Measurements from ENCODE around the gene SEMA4A.

Gene SEMA4A

DNA sequence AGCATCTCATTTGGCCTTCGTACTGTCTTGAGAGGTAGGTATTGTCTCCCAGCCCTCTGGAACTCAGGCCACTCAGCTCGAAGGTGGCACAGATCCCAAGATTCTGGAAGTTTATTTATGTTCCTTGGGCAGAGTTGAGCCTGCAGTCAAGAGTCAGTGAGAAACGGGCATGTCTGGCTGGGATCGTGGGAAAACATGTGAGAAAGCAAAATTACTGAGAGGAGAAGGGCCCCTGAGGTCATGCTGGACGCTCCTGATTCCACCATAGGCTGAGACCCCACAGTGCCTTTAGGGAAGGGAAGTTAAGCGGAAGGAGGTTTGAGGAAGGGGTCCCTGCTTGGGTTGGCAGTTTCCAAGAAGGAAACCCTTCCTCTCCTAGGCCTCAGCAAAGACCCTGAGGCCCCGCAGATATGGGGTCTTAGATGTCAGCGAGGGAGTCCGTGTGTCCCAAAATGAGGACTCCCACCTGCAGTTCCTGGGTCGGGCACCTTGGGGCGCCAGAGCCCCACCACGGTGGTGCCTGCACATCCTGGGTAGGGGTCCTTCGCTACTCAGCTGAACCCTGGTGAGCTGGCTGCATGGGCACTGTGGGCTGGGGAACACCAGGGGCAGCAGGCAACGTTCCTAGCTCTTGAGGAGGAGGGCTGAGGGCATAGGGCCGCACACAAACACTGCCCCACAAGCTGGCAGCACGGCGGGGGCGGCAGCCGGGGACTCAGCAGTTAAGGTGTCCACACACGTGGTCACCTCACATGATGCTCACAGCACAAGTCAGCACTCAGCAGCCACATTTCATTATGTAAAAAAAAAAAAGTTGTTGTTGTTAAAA, 12.3 kb upstream of the SEMA4A start:
- TF ChIP-seq, protein P1, sequence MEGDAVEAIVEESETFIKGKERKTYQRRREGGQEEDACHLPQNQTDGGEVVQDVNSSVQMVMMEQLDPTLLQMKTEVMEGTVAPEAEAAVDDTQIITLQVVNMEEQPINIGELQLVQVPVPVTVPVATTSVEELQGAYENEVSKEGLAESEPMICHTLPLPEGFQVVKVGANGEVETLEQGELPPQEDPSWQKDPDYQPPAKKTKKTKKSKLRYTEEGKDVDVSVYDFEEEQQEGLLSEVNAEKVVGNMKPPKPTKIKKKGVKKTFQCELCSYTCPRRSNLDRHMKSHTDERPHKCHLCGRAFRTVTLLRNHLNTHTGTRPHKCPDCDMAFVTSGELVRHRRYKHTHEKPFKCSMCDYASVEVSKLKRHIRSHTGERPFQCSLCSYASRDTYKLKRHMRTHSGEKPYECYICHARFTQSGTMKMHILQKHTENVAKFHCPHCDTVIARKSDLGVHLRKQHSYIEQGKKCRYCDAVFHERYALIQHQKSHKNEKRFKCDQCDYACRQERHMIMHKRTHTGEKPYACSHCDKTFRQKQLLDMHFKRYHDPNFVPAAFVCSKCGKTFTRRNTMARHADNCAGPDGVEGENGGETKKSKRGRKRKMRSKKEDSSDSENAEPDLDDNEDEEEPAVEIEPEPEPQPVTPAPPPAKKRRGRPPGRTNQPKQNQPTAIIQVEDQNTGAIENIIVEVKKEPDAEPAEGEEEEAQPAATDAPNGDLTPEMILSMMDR (IDR thresholded peaks at IDR 0.05; ENCODE audit: control insufficient read depth, insufficient read depth, low read depth, low read length, missing control alignments), result peak; percentile 55
- no peak for DNase-seq (ENCODE audit: low read depth)
- no peak overlapping the region for H3K4me3 ChIP-seq (ENCODE audit: control insufficient read depth, low read depth, low read length)

DNA sequence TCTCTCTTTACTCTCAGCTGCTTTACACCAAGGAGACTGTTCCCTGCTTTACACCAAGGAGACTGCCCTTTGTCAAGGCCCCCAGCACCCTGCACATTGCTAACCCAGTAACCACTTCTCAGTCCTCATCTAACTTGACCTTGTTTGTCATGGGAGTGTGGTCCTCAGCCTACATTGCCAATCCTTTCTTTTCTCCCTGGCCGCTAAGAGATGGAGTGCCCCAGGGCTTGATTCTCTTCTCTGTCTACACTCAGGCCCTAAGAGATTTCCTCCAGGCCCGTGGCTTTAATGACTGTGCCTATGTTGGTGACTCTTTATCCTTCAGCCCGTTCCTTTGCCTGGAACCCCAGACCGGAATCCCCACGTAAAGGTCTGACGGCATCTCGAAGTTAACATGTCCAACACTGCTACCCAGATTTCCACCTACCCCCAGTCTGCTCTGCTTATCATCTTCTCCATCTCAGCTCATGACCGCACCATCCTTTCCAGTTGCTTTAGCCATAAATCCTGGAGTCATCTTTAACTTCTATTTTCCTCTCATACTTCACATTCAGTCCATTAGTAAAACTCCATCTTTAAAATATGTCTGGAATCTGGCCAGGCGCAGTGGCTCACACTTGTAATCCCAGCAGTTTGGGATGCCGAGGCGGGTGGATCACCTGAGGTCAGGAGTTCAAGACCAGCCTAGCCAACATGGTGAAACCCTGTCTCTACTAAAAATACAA, 9.5 kb upstream of the SEMA4A start:
- TF ChIP-seq, protein P1 (IDR thresholded peaks at IDR 0.05; ENCODE audit: control insufficient read depth, insufficient read depth, low read depth, low read length, missing control alignments), result no peak
- no peak for DNase-seq (ENCODE audit: low read depth)
- H3K4me3 ChIP-seq (ENCODE audit: control insufficient read depth, low read depth, low read length), result no peak overlapping the region

- TF ChIP-seq, protein P1 (IDR thresholded peaks at IDR 0.05; ENCODE audit: control insufficient read depth, insufficient read depth, low read depth, low read length, missing control alignments), result no peak
- no peak for DNase-seq (ENCODE audit: low read depth)
- H3K4me3 ChIP-seq (ENCODE audit: control insufficient read depth, low read depth, low read length), result no peak overlapping the region
Measured at GRCh38 chr1:156144742-156145141, 8.6 kb upstream of the SEMA4A start.

DNA sequence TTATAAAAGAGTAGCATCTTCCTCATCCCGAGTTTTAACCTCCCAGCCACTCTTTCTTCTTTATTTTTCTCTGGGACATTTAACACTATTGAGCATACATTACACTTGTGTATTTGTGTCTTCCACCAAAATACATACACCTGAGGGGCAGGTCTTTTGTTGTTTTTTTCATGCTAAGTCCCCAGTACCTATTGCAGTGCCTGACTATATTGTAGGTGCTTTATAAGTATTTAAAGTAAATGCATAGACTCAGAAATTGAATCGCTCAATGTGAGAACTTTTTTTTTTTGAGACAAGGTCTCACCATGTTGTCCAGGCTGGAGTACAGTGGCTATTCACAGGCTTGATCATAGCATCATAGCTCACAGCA, 7.8 kb upstream of the SEMA4A start:
- TF ChIP-seq, protein P1 (IDR thresholded peaks at IDR 0.05; ENCODE audit: control insufficient read depth, insufficient read depth, low read depth, low read length, missing control alignments), result no peak
- DNase-seq (ENCODE audit: low read depth), result no peak
- no peak overlapping the region for H3K4me3 ChIP-seq (ENCODE audit: control insufficient read depth, low read depth, low read length)

GRCh38 chr1:156146020-156146768, 7.2 kb upstream of the SEMA4A start:
- DNase-seq (ENCODE audit: low read depth), result peak; percentile 90
- no peak overlapping the region for H3K4me3 ChIP-seq (ENCODE audit: control insufficient read depth, low read depth, low read length)
- TF ChIP-seq, protein P1 (IDR thresholded peaks at IDR 0.05; ENCODE audit: control insufficient read depth, insufficient read depth, low read depth, low read length, missing control alignments), result peak; percentile 69

GRCh38 chr1:156146769-156147405, 6.5 kb upstream of the SEMA4A start:
- no peak for DNase-seq (ENCODE audit: low read depth)
- no peak overlapping the region for H3K4me3 ChIP-seq (ENCODE audit: control insufficient read depth, low read depth, low read length)
- TF ChIP-seq, protein P1 (IDR thresholded peaks at IDR 0.05; ENCODE audit: control insufficient read depth, insufficient read depth, low read depth, low read length, missing control alignments), result no peak

Measured in AG09309 (cell line).